Endothelial cell (in vitro differentiated cells): ENCODE measurements around the gene ASCL5. TPM values are rescaled to one million over a fixed set of nuclear protein-coding genes. Genes with fewer than 3 reads are reported as not detected.
"Not testable (repeated sequence)": the region's sequence is repeated elsewhere in the genome, so short reads cannot be mapped to it uniquely, and the experiment has no call there.

ENCODE experiments used
- DNase-seq: peaks from one replicate; pipeline ENCODE4 v3.0.0; 2021; ENCODE audit warnings: low spot score
- H3K27ac Mint-ChIP-seq: one replicate; pipeline ENCODE4 v1.8.0; 2021; ENCODE audit warnings: mixed read lengths, inconsistent platforms; ENCODE audit not compliant: unreplicated experiment
- H3K27me3 Mint-ChIP-seq: one replicate; pipeline ENCODE4 v1.8.0; 2021; ENCODE audit warnings: mild to moderate bottlenecking, moderate library complexity, mixed read lengths, inconsistent platforms; ENCODE audit not compliant: unreplicated experiment
- H3K36me3 Mint-ChIP-seq: one replicate; pipeline ENCODE4 v1.8.0; 2021; ENCODE audit warnings: mild to moderate bottlenecking, low read depth, mixed read lengths, inconsistent platforms; ENCODE audit not compliant: unreplicated experiment
- H3K4me1 Mint-ChIP-seq: one replicate; pipeline ENCODE4 v1.8.0; 2021; ENCODE audit warnings: mild to moderate bottlenecking, mixed read lengths, inconsistent platforms; ENCODE audit not compliant: unreplicated experiment
- H3K4me3 Mint-ChIP-seq: one replicate; pipeline ENCODE4 v1.8.0; 2021; ENCODE audit warnings: mild to moderate bottlenecking, mixed read lengths, inconsistent platforms; ENCODE audit not compliant: unreplicated experiment
- H3K9me3 Mint-ChIP-seq: one replicate; pipeline ENCODE4 v1.8.0; 2021; ENCODE audit warnings: mixed read lengths, inconsistent platforms; ENCODE audit not compliant: unreplicated experiment
- CTCF ChIP-seq: fragments of 200-600 bp; sonication (generic); IDR thresholded peaks from one replicate; pipeline ENCODE4 v1.5.0; 2021; ENCODE audit warnings: antibody characterized with exemption; ENCODE audit not compliant: unreplicated experiment
- total RNA-seq: library from RNA; stranded (reverse); fragmentation: NEBNext Ultra II Directional; extraction: Animal tissue kit (Norgen Biotek cat#: 25700); gene quantifications from one replicate; pipeline ENCODE4 v1.2.1, GENCODE V29; 2021; ENCODE audit not compliant: unreplicated experiment

The ASCL5 gene
- total RNA-seq, 1 donor from 2014 or later: not detected

- Mint-ChIP-seq H3K27ac (no peak overlapping the region), H3K36me3 (no peaks in the 10 kb centered on the region), H3K4me1 (peaks cover 7% of the 10 kb centered on the region), H3K9me3 (no peaks in the 10 kb centered on the region), H3K27me3 (peaks cover 5% of the 10 kb centered on the region), H3K4me3 (no peak overlapping the region)
- TF ChIP-seq CTCF: no peak
- no peak for DNase-seq
Measured at GRCh38 chr1:201169203-201169602, 42.2 kb upstream of the ASCL5 start.

GRCh38 chr1:201167041-201167991 is 40.3 kb upstream of the ASCL5 start:
- H3K4me1 Mint-ChIP-seq: peaks cover 7% of the 10 kb centered on the region
- H3K9me3 Mint-ChIP-seq: no peaks in the 10 kb centered on the region
- H3K27ac Mint-ChIP-seq: no peak overlapping the region

GRCh38 chr1:201164645-201165044 is 37.7 kb upstream of the ASCL5 start:
- Mint-ChIP-seq H3K4me1 (no peaks in the 10 kb centered on the region), H3K4me3 (no peak overlapping the region), H3K27ac (no peak overlapping the region)

More at GRCh38 chr1:201167041-201167991, 40.3 kb upstream of the ASCL5 start:
- TF ChIP-seq CTCF: no peak
- no peak for DNase-seq
- no peaks in the 10 kb centered on the region for H3K36me3 Mint-ChIP-seq
- H3K4me3 Mint-ChIP-seq: no peak overlapping the region
- peaks cover 3% of the 10 kb centered on the region for H3K27me3 Mint-ChIP-seq

GRCh38 chr1:201163707-201164106 is 36.7 kb upstream of the ASCL5 start:
- no peaks in the 10 kb centered on the region for H3K36me3 Mint-ChIP-seq
- H3K4me3 Mint-ChIP-seq: no peak overlapping the region
- H3K27me3 Mint-ChIP-seq: peaks cover 2% of the 10 kb centered on the region
- H3K27ac Mint-ChIP-seq: no peak overlapping the region
- DNase-seq: no peak
- H3K9me3 Mint-ChIP-seq: no peaks in the 10 kb centered on the region
- no peak for TF ChIP-seq CTCF
- no peaks in the 10 kb centered on the region for H3K4me1 Mint-ChIP-seq

More at GRCh38 chr1:201164645-201165044, 37.7 kb upstream of the ASCL5 start:
- H3K9me3 Mint-ChIP-seq: no peaks in the 10 kb centered on the region
- no peak for TF ChIP-seq CTCF
- no peaks in the 10 kb centered on the region for H3K27me3 Mint-ChIP-seq
- no peaks in the 10 kb centered on the region for H3K36me3 Mint-ChIP-seq
- no peak for DNase-seq

- not testable (repeated sequence) for H3K4me3 Mint-ChIP-seq, H3K36me3 Mint-ChIP-seq, H3K9me3 Mint-ChIP-seq, H3K27ac Mint-ChIP-seq, DNase-seq, H3K4me1 Mint-ChIP-seq, H3K27me3 Mint-ChIP-seq
Measured at GRCh38 chr1:201163036-201163435, 36.1 kb upstream of the ASCL5 start.
